NCI-H146 (cell line): ENCODE results near the gene ERICH6.
"Not testable (repeated sequence)": the region's sequence is repeated elsewhere in the genome, so short reads cannot be mapped to it uniquely, and the experiment has no call there.

Experiments used
- DNase-seq: peaks from one replicate; lab custom pipeline; 2025; lab: John Stamatoyannopoulos, UW

ERICH6 gene

GRCh38 chr3:150682279-150682678, 21.4 kb downstream of the ERICH6 start:
- no peak for DNase-seq

- no peak for DNase-seq
These were observed 22.7 kb downstream of the ERICH6 start for GRCh38 chr3:150681057-150681456.

- DNase-seq: no peak
These were observed 23.2 kb downstream of the ERICH6 start for GRCh38 chr3:150680562-150680961.

GRCh38 chr3:150675587-150675986, 28.1 kb downstream of the ERICH6 start:
- no peak for DNase-seq

GRCh38 chr3:150673966-150674365, 29.8 kb downstream of the ERICH6 start:
- DNase-seq: no peak

GRCh38 chr3:150666167-150666566, 37.6 kb downstream of the ERICH6 start:
- no peak for DNase-seq

GRCh38 chr3:150663461-150663860, 40.3 kb downstream of the ERICH6 start:
- DNase-seq: no peak

- no peak for DNase-seq
These were observed 41.1 kb downstream of the ERICH6 start for GRCh38 chr3:150662410-150663200.

- no peak for DNase-seq
These were observed 47.4 kb downstream of the ERICH6 start for GRCh38 chr3:150656316-150656715.

GRCh38 chr3:150653110-150653561, 50.6 kb downstream of the ERICH6 start:
- no peak for DNase-seq

- DNase-seq: no peak
These were observed 63.5 kb downstream of the ERICH6 start for GRCh38 chr3:150640256-150640655.

GRCh38 chr3:150639262-150639661, 64.5 kb downstream of the ERICH6 start:
- no peak for DNase-seq

GRCh38 chr3:150636258-150636657, 67.5 kb downstream of the ERICH6 start:
- DNase-seq: no peak

- DNase-seq: no peak
These were observed 68.2 kb downstream of the ERICH6 start for GRCh38 chr3:150635526-150635925.

GRCh38 chr3:150635076-150635475, 68.6 kb downstream of the ERICH6 start:
- DNase-seq: no peak

GRCh38 chr3:150631515-150632221, 72.1 kb downstream of the ERICH6 start:
- DNase-seq: no peak

- no peak for DNase-seq
These were observed 76.2 kb downstream of the ERICH6 start for GRCh38 chr3:150627557-150627956.

- DNase-seq: no peak
These were observed 77.4 kb downstream of the ERICH6 start for GRCh38 chr3:150626148-150626930.

- no peak for DNase-seq
These were observed 79.8 kb downstream of the ERICH6 start for GRCh38 chr3:150623945-150624344.

- not testable (repeated sequence) for DNase-seq
These were observed 80.8 kb downstream of the ERICH6 start for GRCh38 chr3:150622955-150623354.

GRCh38 chr3:150620002-150620689, 83.6 kb downstream of the ERICH6 start:
- DNase-seq: no peak
